Endothelial cell of umbilical vein (primary cell): Measurements from ENCODE around the gene AUTS2.

Experiments
- EZH2 ChIP-seq: IDR thresholded peaks from 2 replicates; pipeline ENCODE4 v1.6.1; 2012; ENCODE audit warnings: borderline replicate concordance, low read depth, mild to moderate bottlenecking, moderate library complexity, low read length, inconsistent platforms; ENCODE audit not compliant: severe bottlenecking
- FOS ChIP-seq: IDR thresholded peaks from 2 replicates; pipeline ENCODE4 v1.6.1; 2011; ENCODE audit warnings: mild to moderate bottlenecking, low read length, moderate library complexity, borderline replicate concordance; ENCODE audit not compliant: insufficient read depth
- JUN ChIP-seq: IDR thresholded peaks from 2 replicates; pipeline ENCODE4 v1.6.1; 2011; ENCODE audit warnings: borderline replicate concordance, low read depth; ENCODE audit not compliant: insufficient read length, insufficient read depth
- MAX ChIP-seq: IDR thresholded peaks from 2 replicates; pipeline ENCODE4 v1.6.1; 2011; ENCODE audit not compliant: insufficient read depth, insufficient read length
- MYC ChIP-seq: IDR thresholded peaks from one replicate; pipeline ENCODE4 v1.6.1; 2011; ENCODE audit warnings: mild to moderate bottlenecking, low read depth, low read length
- POLR2A ChIP-seq: IDR thresholded peaks from 2 replicates; pipeline ENCODE4 v1.6.1; 2012; ENCODE audit warnings: low read depth, mild to moderate bottlenecking, control low read depth, low read length
- POLR2AphosphoS5 ChIP-seq: IDR thresholded peaks from 2 replicates; pipeline ENCODE4 v1.6.1; 2012; ENCODE audit warnings: low read depth, mild to moderate bottlenecking, control low read depth, low read length, moderate library complexity; ENCODE audit not compliant: insufficient read depth
- TF ChIP-seq, protein P1 (sequence below), 2 donors: IDR thresholded peaks; 1 replicate in 1 of 2; 2 replicates in 1 of 2; pipeline ENCODE4 v1.5.1; 2011; ENCODE audit warnings: low read length in 2 of 2, mild to moderate bottlenecking in 2 of 2, moderate library complexity in 2 of 2, control low read depth in 1 of 2, inconsistent platforms in 1 of 2, low read depth in 1 of 2; ENCODE audit not compliant: insufficient read depth in 1 of 2; ENCODE audit errors: extremely low read depth in 1 of 2

DNA sequence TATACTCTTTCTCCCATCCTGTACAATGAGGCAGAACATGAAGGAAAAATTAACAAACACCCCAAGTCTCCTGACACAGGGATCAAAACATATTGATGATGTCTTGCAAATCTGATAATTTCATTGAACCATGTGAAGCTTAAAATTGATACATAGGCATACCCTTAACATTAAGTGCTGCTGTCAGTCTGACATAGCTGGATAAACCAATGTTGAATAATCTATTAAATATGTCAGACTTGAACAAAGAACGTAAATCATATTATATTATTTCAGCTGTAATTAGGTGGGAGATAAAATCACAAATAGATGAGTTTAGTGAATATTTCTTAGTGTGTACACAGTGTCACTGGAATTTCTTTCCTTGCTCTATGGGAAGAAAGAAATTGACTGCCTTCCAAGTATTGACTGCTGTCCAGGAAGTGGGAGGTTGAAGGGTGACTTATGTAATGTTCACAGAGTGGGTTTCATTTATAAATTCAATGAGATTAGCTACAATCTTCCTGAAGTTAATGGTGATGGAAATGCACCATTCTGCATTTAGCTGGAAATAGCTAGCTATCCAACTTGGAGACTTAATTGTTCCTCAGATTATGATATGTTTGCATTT lies 170.8 kb downstream of the AUTS2 start:
- TF ChIP-seq, protein P1, sequence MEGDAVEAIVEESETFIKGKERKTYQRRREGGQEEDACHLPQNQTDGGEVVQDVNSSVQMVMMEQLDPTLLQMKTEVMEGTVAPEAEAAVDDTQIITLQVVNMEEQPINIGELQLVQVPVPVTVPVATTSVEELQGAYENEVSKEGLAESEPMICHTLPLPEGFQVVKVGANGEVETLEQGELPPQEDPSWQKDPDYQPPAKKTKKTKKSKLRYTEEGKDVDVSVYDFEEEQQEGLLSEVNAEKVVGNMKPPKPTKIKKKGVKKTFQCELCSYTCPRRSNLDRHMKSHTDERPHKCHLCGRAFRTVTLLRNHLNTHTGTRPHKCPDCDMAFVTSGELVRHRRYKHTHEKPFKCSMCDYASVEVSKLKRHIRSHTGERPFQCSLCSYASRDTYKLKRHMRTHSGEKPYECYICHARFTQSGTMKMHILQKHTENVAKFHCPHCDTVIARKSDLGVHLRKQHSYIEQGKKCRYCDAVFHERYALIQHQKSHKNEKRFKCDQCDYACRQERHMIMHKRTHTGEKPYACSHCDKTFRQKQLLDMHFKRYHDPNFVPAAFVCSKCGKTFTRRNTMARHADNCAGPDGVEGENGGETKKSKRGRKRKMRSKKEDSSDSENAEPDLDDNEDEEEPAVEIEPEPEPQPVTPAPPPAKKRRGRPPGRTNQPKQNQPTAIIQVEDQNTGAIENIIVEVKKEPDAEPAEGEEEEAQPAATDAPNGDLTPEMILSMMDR (IDR thresholded peaks at IDR 0.05; ENCODE audit: extremely low read depth in 1 of 2, insufficient read depth in 1 of 2, low read depth in 1 of 2, low read length in 2 of 2): no peak
- TF ChIP-seq EZH2: no peak
- TF ChIP-seq MAX: no peak
- no peak for TF ChIP-seq JUN
- TF ChIP-seq FOS: no peak
- TF ChIP-seq POLR2AphosphoS5: no peak
- no peak for TF ChIP-seq POLR2A
- no peak for TF ChIP-seq MYC
